ENCODE measurements around the gene C3. TPM values are rescaled to one million over a fixed set of nuclear protein-coding genes. Genes with fewer than 3 reads are reported as not detected.

C3 gene
- total RNA-seq, 1 donor = 93.5 TPM

- TF ChIP-seq CTCF (IDR thresholded peaks at IDR 0.05; ENCODE audit: insufficient read depth, low read length) = no peak
- no peak overlapping the region for H3K4me3 ChIP-seq (ENCODE audit: low read depth, low read length)
- DNase-seq (ENCODE audit: low read depth) = no peak
These were observed 1.3 kb upstream of the C3 start for GRCh38 chr19:6721773-6722172.

- no peak for TF ChIP-seq CTCF (IDR thresholded peaks at IDR 0.05; ENCODE audit: insufficient read depth, low read length)
- no peak for DNase-seq (ENCODE audit: low read depth)
- H3K4me3 ChIP-seq (ENCODE audit: low read depth, low read length) = no peak overlapping the region
These were observed 656 bp upstream of the C3 start for GRCh38 chr19:6721138-6721474.

GRCh38 chr19:6719992-6720368 lies 470 bp downstream of the C3 start:
- DNase-seq (ENCODE audit: low read depth) = no peak
- peak overlapping the region; percentile 70 for H3K4me3 ChIP-seq (ENCODE audit: low read depth, low read length)
- no peak for TF ChIP-seq CTCF (IDR thresholded peaks at IDR 0.05; ENCODE audit: insufficient read depth, low read length)

- TF ChIP-seq CTCF (IDR thresholded peaks at IDR 0.05; ENCODE audit: insufficient read depth, low read length) = no peak
- H3K4me3 ChIP-seq (ENCODE audit: low read depth, low read length) = peak overlapping the region; percentile 70
- DNase-seq (ENCODE audit: low read depth) = no peak
These were observed 949 bp downstream of the C3 start for GRCh38 chr19:6719540-6719861.

- no peak for TF ChIP-seq CTCF (IDR thresholded peaks at IDR 0.05; ENCODE audit: insufficient read depth, low read length)
- DNase-seq (ENCODE audit: low read depth) = peak; percentile 49
- H3K4me3 ChIP-seq (ENCODE audit: low read depth, low read length) = peak overlapping the region; percentile 70
These were observed 1.5 kb downstream of the C3 start for GRCh38 chr19:6718741-6719539.

GRCh38 chr19:6718111-6718740 lies 2.2 kb downstream of the C3 start:
- DNase-seq (ENCODE audit: low read depth) = no peak
- no peak for TF ChIP-seq CTCF (IDR thresholded peaks at IDR 0.05; ENCODE audit: insufficient read depth, low read length)
- no peak overlapping the region for H3K4me3 ChIP-seq (ENCODE audit: low read depth, low read length)

Data from fibroblast of the aortic adventitia (primary cell).